ENCODE results near the gene CPSF6. TPM values are rescaled to one million over a fixed set of nuclear protein-coding genes. Genes with fewer than 3 reads are reported as not detected.
"Not testable (repeated sequence)": the region's sequence is repeated elsewhere in the genome, so short reads cannot be mapped to it uniquely, and the experiment has no call there.

The CPSF6 gene
- total RNA-seq, 1 experiment from 2014 or later = 88.4 TPM

GRCh38 chr12:69196302-69197288, 42.8 kb upstream of the CPSF6 start:
- peak; percentile 25; the same call in 1 of the 2 replicates for TF ChIP-seq RAD21 (IDR thresholded peaks at IDR 0.05; ENCODE audit: low read depth)
- TF ChIP-seq CTCF (IDR thresholded peaks at IDR 0.05 in 2 of 3, conservative IDR thresholded peaks at IDR 0.05 in 1 of 3; ENCODE audit: borderline replicate concordance in 1 of 3, insufficient read depth in 1 of 3, low read depth in 2 of 3, low read length in 2 of 3) = peak in 2 of 3 experiments; percentile 37 to 40; a peak in 4 of 6 replicates
- no peak for TF ChIP-seq CEBPB (IDR thresholded peaks at IDR 0.05; ENCODE audit: low read depth)
- TF ChIP-seq TCF7L2 (IDR thresholded peaks at IDR 0.05; ENCODE audit: borderline replicate concordance, extremely low read depth, insufficient read depth, insufficient read length) = no peak
- Histone ChIP-seq H3K27ac (ENCODE audit: low read depth, low read length) (no peak overlapping the region), H3K27me3 (ENCODE audit: insufficient read depth, low read length) (no peaks in the 10 kb centered on the region), H3K4me2 (ENCODE audit: low read length) (no peak overlapping the region), H3K4me1 (ENCODE audit: control insufficient read depth in 1 of 2, insufficient read depth in 2 of 2, low read length in 2 of 2) (no peaks in the 10 kb centered on the region), H4K20me1 (ENCODE audit: insufficient read depth) (no peaks in the 10 kb centered on the region), H3K4me3 (replicated peaks in 1 of 2; ENCODE audit: low read depth in 1 of 2, low read length in 2 of 2) (no peak overlapping the region), H3K9me2 (ENCODE audit: insufficient read depth) (no peaks in the 10 kb centered on the region), H3K79me2 (ENCODE audit: insufficient read depth, low read length) (no peaks in the 10 kb centered on the region), H2AFZ (ENCODE audit: low read depth, low read length, poor library complexity, severe bottlenecking) (no peak overlapping the region), H3K9ac (ENCODE audit: low read length) (no peak overlapping the region), H3K9me3 (ENCODE audit: control insufficient read depth in 1 of 2, insufficient read depth in 1 of 2, low read depth in 1 of 2, low read length in 2 of 2) (peaks cover 12% of the 10 kb centered on the region in 2 experiments; a peak in 2 of 4 replicates), H3K36me3 (ENCODE audit: control insufficient read depth in 1 of 2, insufficient read depth in 2 of 2, low read length in 2 of 2) (no peaks in the 10 kb centered on the region)
- ChIA-PET POLR2A (no interaction called here), CTCF (no interaction called here), RAD21 (ENCODE audit: low non-redundant PET in 1 of 2, low total read pairs in 2 of 2, uncharacterized antibody in 2 of 2, unreplicated experiment in 2 of 2) (no interaction called here)
- intact Hi-C loops (cut with micrococcal nuclease) = no loop called here
- no TSS peak for BruUV-seq (replicated peaks)
- ATAC-seq = no peak
- no peak for DNase-seq (ENCODE audit: low read depth, low spot score)

DNA sequence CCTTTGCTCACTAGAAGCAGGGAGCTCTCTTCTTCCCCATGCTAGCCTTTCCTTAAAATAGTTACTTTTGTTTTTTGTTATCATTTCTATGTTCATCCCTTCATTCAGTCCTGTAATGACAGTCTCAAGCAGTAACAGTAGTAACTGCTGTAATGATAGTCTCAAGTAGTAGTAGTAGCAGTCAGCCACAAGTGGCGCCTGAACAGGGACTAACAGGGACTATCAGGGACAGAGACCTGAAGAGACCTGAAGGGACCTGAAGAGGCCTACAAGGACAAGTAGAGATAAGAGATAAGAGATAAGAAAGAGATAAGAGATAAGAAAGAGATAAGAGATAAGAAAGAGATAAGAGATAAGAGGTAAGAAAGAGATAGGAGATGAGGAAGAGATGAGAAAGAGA, 39.4 kb upstream of the CPSF6 start:
- H3K4me1 ChIP-seq (ENCODE audit: control insufficient read depth in 1 of 2, insufficient read depth in 2 of 2, low read length in 2 of 2); H3K4me2 ChIP-seq (ENCODE audit: low read length); intact Hi-C loops (cut with micrococcal nuclease); H3K79me2 ChIP-seq (ENCODE audit: insufficient read depth, low read length); POLR2A ChIA-PET; H3K4me3 ChIP-seq (replicated peaks in 1 of 2; ENCODE audit: low read depth in 1 of 2, low read length in 2 of 2); CTCF ChIA-PET; H3K9me2 ChIP-seq (ENCODE audit: insufficient read depth); H3K27ac ChIP-seq (ENCODE audit: low read depth, low read length); ATAC-seq; H2AFZ ChIP-seq (ENCODE audit: low read depth, low read length, poor library complexity, severe bottlenecking); H3K9ac ChIP-seq (ENCODE audit: low read length); BruUV-seq (replicated peaks); H3K27me3 ChIP-seq (ENCODE audit: insufficient read depth, low read length); DNase-seq (ENCODE audit: low read depth, low spot score); RAD21 ChIA-PET (ENCODE audit: low non-redundant PET in 1 of 2, low total read pairs in 2 of 2, uncharacterized antibody in 2 of 2, unreplicated experiment in 2 of 2); H4K20me1 ChIP-seq (ENCODE audit: insufficient read depth); H3K9me3 ChIP-seq (ENCODE audit: control insufficient read depth in 1 of 2, insufficient read depth in 1 of 2, low read depth in 1 of 2, low read length in 2 of 2); H3K36me3 ChIP-seq (ENCODE audit: control insufficient read depth in 1 of 2, insufficient read depth in 2 of 2, low read length in 2 of 2): not testable (repeated sequence)
- TF ChIP-seq CBX3 (IDR thresholded peaks at IDR 0.05; ENCODE audit: low read depth) = peak; percentile 41; the same call in 1 of the 2 replicates
